Measurements from ENCODE around the gene MAP2. TPM values are rescaled to one million over a fixed set of nuclear protein-coding genes. Genes with fewer than 3 reads are reported as not detected.

The MAP2 gene
- total and polyA plus RNA-seq, 2 of the 13 experiments (the other 11 are each of a cell fraction or from before 2014, with no cell fraction given): 0.08 TPM; not detected in 1

GRCh38 chr2:209771474-209772289, 347.8 kb downstream of the MAP2 start, which contains the start of gene UNC80 (continued):
- TF ChIP-seq THAP7 (CRISPR knock-in tag; IDR thresholded peaks at IDR 0.05) (peak; percentile 84; the same call in 1 of the 2 replicates), TCF7L2 (IDR thresholded peaks at IDR 0.05; ENCODE audit: low read depth, low read length) (no peak), MIXL1 (CRISPR knock-in tag; IDR thresholded peaks at IDR 0.05) (peak; percentile 90), FOXK1 (CRISPR knock-in tag; IDR thresholded peaks at IDR 0.05; ENCODE audit: borderline replicate concordance, low read depth) (peak; percentile 87; the same call in 1 of the 2 replicates), MXD1 (CRISPR knock-in tag; IDR thresholded peaks at IDR 0.05) (peak; percentile 90; the same call in 1 of the 2 replicates), ZBTB26 (CRISPR knock-in tag; IDR thresholded peaks at IDR 0.05; ENCODE audit: borderline replicate concordance) (peak; percentile 96), ZNF44 (CRISPR knock-in tag; IDR thresholded peaks at IDR 0.05) (peak; percentile 88; the same call in 1 of the 2 replicates), PBX2 (CRISPR knock-in tag; IDR thresholded peaks at IDR 0.05) (no peak), ZNF121 (CRISPR knock-in tag; IDR thresholded peaks at IDR 0.05) (peak; percentile 56), ZFP90 (CRISPR knock-in tag; IDR thresholded peaks at IDR 0.05; ENCODE audit: borderline replicate concordance) (peak; percentile 95), HNF4A (CRISPR knock-in tag; IDR thresholded peaks at IDR 0.05) (no peak), TOE1 (CRISPR knock-in tag; IDR thresholded peaks at IDR 0.05) (peak; percentile 84; the same call in 1 of the 2 replicates), ZBTB33 (CRISPR knock-in tag; IDR thresholded peaks at IDR 0.05) (no peak; the same call in 1 of the 2 replicates), ZNF383 (CRISPR knock-in tag; IDR thresholded peaks at IDR 0.05; ENCODE audit: borderline replicate concordance) (no peak), ZNF749 (CRISPR knock-in tag; IDR thresholded peaks at IDR 0.05; ENCODE audit: borderline replicate concordance) (peak; percentile 98)

All from HepG2 (cell line).